ENCODE data around the gene RNASEH2A.

DNA sequence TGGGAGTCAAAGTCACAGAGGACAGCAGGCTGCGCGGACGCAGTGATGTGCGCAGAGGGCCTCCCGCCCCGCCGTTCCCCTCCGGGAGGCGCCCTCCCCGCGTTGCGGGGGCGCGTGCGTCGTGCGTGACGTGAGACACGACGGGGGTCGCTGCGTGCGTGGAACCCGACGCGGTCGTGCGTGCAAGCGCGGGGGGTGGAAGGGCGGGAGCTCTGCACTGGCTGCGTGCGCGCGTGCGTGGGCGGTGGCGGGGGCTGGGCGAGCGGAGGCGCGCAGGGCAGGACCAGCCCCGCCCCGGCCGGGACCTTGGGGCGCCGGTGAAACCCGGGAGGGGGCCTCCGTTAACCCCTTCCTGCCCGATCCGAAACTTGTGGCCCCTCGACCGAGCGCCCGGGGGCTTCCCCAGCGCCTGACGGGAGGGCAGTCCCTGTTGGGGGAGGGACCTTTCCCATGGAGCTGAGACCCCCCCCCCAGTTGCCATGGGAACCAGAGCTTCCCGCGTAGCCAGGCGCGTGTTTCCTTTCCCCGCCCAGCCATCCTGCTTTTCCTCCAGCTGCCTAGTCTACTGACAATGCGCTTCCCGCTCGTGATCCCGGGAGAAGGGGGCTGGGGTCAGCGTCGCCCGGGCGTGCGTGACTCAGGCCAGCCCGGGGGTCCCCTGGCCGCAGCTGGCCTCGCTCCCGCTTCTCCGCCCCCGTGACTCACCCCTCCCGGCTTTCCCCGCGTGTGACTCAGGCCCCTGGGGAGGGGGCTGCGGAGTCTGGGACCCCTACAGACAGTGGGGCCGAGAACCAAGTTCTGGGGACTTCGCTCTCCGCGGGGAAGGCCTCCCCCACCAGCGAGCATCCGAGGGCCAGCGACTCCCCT, 23.7 kb upstream of the RNASEH2A start:
- TF ChIP-seq EZH2phosphoT487 (IDR thresholded peaks at IDR 0.05; ENCODE audit: borderline replicate concordance, low read depth) (no peak), MXI1 (IDR thresholded peaks at IDR 0.05; ENCODE audit: low read depth, low read length) (peak; percentile 90), SMC3 (IDR thresholded peaks at IDR 0.05; ENCODE audit: low read depth, low read length) (no peak), EP300 (IDR thresholded peaks at IDR 0.05; ENCODE audit: borderline replicate concordance in 1 of 2, low read depth in 1 of 2, low read length in 1 of 2) (peak in 1 of 2 experiments; percentile 32; a peak in 2 of 4 replicates), POLR2AphosphoS5 (IDR thresholded peaks at IDR 0.05; ENCODE audit: low read depth, low read length) (peak; percentile 43), FOXJ3 (CRISPR knock-in tag; IDR thresholded peaks at IDR 0.05) (no peak)
- TF ChIP-seq, protein P1, sequence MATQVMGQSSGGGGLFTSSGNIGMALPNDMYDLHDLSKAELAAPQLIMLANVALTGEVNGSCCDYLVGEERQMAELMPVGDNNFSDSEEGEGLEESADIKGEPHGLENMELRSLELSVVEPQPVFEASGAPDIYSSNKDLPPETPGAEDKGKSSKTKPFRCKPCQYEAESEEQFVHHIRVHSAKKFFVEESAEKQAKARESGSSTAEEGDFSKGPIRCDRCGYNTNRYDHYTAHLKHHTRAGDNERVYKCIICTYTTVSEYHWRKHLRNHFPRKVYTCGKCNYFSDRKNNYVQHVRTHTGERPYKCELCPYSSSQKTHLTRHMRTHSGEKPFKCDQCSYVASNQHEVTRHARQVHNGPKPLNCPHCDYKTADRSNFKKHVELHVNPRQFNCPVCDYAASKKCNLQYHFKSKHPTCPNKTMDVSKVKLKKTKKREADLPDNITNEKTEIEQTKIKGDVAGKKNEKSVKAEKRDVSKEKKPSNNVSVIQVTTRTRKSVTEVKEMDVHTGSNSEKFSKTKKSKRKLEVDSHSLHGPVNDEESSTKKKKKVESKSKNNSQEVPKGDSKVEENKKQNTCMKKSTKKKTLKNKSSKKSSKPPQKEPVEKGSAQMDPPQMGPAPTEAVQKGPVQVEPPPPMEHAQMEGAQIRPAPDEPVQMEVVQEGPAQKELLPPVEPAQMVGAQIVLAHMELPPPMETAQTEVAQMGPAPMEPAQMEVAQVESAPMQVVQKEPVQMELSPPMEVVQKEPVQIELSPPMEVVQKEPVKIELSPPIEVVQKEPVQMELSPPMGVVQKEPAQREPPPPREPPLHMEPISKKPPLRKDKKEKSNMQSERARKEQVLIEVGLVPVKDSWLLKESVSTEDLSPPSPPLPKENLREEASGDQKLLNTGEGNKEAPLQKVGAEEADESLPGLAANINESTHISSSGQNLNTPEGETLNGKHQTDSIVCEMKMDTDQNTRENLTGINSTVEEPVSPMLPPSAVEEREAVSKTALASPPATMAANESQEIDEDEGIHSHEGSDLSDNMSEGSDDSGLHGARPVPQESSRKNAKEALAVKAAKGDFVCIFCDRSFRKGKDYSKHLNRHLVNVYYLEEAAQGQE (IDR thresholded peaks at IDR 0.05; ENCODE audit: low read depth, low read length), result no peak
- TF ChIP-seq, protein P2, sequence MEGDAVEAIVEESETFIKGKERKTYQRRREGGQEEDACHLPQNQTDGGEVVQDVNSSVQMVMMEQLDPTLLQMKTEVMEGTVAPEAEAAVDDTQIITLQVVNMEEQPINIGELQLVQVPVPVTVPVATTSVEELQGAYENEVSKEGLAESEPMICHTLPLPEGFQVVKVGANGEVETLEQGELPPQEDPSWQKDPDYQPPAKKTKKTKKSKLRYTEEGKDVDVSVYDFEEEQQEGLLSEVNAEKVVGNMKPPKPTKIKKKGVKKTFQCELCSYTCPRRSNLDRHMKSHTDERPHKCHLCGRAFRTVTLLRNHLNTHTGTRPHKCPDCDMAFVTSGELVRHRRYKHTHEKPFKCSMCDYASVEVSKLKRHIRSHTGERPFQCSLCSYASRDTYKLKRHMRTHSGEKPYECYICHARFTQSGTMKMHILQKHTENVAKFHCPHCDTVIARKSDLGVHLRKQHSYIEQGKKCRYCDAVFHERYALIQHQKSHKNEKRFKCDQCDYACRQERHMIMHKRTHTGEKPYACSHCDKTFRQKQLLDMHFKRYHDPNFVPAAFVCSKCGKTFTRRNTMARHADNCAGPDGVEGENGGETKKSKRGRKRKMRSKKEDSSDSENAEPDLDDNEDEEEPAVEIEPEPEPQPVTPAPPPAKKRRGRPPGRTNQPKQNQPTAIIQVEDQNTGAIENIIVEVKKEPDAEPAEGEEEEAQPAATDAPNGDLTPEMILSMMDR (IDR thresholded peaks at IDR 0.05), result peak; percentile 11; the same call in 1 of the 2 replicates

All from SK-N-SH (cell line).